Measurements from ENCODE around the gene RAP1GDS1. TPM values are rescaled to one million over a fixed set of nuclear protein-coding genes. Genes with fewer than 3 reads are reported as not detected.

Gene RAP1GDS1, protein sequence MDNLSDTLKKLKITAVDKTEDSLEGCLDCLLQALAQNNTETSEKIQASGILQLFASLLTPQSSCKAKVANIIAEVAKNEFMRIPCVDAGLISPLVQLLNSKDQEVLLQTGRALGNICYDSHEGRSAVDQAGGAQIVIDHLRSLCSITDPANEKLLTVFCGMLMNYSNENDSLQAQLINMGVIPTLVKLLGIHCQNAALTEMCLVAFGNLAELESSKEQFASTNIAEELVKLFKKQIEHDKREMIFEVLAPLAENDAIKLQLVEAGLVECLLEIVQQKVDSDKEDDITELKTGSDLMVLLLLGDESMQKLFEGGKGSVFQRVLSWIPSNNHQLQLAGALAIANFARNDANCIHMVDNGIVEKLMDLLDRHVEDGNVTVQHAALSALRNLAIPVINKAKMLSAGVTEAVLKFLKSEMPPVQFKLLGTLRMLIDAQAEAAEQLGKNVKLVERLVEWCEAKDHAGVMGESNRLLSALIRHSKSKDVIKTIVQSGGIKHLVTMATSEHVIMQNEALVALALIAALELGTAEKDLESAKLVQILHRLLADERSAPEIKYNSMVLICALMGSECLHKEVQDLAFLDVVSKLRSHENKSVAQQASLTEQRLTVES
- 15.6 and 18.6 TPM in 2 replicates for total RNA-seq (2014; rRNA removed; shearing (Covaris generic))

DNA sequence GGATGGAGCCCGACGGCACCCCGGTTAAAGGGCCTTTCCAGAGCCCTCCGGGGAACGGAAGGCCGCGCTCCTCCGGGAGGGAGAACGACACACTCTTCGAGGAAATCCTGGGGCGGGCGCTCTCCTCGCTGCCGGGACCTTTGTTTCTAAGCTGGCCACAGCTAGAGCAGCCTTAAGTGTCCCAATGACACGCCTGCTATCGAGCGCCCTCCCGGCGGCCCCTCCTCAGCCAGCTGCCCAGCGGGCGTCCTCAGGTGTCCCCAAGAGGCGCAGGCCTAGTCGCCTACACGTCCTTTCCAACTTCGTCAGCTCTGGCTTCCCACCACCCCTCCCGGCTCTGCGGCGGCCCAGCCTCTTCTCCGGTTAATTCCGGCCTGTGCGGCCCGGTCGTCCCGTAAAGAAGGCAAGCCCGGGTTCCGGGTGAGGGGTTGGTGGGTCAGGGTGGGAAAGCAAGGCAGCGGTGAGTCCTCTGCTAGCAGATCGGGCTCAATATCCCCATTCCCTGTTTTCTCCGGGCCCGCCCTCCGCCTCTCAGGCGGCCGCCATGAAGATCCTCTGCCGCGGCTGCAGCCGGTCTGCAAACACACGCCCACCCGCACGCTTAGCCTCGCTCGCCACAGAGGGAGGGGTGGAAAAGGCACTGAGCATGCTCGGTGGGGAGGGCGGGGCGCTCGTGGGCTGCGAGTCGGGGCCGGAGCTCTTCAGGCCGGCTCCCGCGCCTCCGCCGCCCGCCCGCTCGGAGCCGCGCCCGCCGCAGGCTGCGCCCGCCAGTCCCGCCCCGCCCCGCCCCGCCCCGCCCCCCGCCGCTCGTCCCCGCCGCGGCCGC, at the start of gene RAP1GDS1:
Gene RAP1GDS1 (plus strand): TSS at position 806 of the 826 bp plus-strand sequence. CDS start 182 bp downstream, outside the sequence.
- DNase-seq (ENCODE audit: low spot score), result peak; percentile 93

DNA sequence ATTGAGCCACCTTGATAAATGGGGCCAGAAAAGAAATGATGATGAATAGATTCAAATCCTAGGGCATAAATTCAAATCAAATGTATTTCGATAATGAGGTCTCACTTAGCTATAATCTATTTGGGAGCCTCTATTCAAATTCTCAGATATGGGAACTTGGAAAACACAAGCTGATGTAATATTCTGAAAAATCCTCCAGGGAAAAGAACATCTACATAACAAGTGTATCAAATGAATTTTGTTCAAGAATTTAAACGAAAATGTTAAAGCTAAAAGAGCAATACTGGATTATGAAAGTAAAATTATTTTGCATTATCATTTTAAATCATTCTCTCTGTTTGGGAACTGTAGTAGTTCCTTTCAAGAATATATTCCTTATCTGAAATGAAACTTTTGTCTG, 38.9 kb upstream of the RAP1GDS1 start:
- DNase-seq (ENCODE audit: low spot score), result no peak

DNA sequence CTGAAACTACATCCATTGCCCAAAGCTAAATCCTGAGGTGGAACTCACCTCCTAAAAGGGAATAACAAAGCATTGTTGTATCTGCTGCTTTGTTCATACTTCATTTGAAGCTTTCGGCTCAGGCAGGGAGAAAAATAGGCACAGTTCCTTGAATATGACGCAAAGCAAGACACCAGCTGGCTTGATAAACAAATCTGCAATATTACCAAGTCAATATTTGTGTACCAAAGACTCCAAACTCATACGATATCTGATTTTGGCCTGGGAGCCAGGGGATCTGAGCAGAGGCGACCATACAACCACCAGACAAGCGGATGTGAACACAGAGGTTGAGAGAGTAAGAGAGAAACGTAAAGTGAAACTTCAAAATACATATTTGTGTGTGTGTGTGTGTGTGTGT, 34.8 kb upstream of the RAP1GDS1 start:
- no peak for DNase-seq (ENCODE audit: low spot score)

DNA sequence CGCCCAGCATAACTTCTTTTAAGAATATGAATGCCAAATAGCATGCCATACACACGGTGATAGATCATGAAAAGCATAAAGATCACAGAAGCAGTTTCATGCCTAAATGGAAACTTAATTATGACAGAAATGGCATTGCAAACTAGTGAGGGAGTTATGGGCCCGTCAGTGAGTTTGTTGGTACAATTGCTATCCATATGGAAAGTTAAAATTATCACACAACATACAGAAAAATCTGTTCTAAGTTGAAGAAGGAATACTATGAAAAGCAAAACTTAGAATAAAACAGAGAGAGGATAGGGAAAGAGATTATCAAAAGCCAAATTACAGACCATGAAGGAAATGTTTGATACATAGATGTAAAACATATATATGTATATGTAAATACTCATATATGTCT, 30.2 kb upstream of the RAP1GDS1 start:
- no peak for DNase-seq (ENCODE audit: low spot score)

DNA sequence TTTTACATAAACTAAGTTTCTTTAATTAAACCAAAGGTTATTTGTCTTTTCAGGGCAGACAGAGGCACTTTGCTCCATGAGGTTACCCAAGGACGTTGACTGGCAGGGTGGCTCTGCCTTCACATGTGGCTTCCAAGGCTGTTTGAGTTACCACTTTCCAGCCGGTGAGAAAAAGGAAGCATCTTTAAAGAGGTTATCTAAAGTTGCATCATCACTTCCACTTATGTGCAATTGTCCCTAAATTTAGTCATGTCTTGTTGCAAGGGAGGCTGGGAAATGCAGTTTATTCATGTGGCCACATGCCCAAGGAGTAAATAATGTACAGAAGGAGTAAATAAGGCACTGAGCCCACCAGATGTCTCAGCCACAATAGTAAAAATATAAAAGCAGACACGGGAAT, 29.0 kb upstream of the RAP1GDS1 start:
- no peak for DNase-seq (ENCODE audit: low spot score)

DNA sequence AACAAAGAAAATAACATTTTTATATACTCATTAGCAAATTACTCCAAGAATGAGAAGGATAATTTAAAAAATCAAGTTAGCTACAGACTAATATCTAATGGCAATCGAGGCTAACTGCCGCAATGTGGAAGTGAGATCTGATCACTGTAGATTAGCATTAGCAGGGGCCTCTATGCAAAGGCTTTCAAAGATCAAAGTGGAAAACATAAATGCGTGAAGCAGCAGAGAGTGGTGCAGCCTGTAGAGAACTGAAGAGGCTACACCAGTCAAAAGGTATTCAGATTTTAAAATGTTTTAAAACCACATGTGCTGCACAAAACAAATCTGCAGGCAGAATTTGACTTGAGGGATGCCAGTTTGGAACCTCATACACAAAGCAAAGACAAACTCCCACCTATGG, 24.0 kb upstream of the RAP1GDS1 start:
- no peak for DNase-seq (ENCODE audit: low spot score)

DNA sequence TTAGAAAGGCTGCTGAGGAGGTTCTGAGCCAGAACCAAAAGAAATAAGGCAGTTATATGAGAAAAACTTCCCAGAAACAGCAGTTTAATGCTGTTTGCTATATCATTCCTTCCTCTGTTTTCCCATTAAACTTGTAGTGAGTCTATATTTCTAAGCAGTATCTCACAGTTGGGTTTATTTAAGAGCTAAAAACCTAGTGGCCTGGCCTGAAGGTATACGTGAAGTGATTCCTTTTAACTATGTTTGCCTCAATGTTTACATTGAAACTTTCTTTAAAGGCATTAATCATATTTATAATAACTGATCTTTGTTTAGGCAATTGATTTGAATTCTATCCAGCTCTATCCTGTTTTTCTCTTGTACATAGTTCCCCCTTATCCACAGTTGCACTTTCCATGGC, 19.1 kb upstream of the RAP1GDS1 start:
- no peak for DNase-seq (ENCODE audit: low spot score)

DNA sequence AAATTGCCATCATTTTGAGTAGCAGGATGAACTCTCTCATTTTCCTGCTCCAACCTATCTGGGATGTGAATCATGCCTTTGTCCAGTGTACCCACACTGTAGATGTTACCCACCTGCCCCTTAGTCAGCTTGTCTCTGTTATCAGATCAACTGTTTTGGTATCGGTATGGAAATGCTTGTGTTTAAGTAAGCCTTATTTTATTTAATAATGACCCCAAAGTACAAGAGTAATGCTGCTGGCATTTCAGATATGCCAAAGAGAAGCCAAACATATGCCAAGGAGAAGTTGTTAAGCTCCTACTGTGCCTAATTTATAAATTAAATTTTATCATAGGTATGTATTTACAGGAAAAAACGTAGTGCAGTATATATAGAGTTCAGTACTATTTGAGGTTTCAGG, 18.6 kb upstream of the RAP1GDS1 start:
- no peak for DNase-seq (ENCODE audit: low spot score)

DNA sequence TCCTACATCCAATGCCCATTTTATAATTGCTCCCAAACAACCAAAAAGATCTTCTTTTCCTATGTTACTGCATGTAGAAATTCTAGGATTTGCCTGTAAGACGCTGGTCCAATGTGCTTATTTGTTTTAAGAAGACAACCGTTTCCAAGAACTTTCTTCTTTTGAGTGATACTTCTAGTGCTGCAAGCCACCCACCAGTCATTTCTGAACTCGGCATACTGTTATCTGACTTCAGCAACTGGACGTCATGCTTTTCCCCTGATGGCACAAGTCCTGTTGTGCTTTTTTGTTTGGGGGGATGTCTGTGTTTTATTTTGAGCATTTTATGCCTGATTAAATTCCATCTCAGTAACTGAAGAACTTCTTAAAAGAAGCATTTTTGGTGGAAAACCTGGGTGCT, 16.0 kb upstream of the RAP1GDS1 start:
- no peak for DNase-seq (ENCODE audit: low spot score)

DNA sequence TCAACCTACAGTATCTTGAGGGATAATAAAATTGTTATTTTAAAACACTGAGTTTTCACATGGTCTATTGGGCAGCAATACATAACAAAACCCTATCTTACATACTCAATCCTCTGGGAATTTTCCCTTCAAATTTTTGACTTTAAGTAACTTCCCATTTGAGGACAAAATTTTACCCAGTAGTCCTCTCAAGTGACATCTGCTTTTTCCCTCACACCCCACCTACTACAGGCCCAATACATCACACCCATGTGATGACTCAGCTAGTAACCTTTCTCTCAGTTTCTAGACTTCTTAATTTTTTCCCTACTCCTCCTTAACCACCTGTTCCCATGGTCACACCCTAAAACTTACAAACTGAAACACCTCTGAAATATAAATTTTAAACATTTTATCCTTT, 12.2 kb upstream of the RAP1GDS1 start:
- no peak for DNase-seq (ENCODE audit: low spot score)

DNA sequence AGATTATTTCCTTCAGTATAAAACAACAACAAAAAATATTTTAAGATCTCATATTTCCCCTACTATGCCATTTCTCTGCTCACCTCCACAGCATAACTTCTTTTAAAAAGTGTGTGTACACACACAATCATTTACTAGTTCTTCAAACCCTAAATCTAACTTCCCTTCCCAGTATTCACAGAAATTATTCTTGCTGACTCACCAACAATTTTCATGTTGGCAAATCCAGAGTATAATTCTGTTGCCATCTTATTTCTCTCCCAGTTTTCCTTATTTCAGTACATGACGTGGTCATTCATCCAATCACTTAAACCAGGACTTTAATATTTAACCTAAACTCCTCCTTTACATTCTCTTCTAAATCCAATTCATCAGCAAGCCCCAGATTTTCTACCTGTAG, 11.4 kb upstream of the RAP1GDS1 start:
- DNase-seq (ENCODE audit: low spot score), result no peak

DNA sequence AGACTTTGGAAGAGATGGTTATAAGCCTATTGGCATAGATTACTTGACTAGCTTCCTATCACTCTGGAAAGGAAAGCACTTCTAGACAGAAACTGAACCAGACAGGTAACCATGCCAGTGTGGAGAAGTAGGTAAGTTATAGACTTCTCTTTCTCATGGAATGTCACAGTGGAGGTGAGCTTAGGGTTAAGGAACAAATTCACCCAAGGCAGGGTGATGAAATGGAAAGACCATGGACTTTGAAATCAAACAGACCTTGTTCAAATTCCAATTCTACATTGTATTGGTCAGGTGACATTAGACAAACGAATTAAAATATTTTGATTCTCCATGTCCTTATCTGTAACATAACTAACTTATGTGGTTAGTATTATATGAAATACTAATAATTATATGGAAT, 7.7 kb upstream of the RAP1GDS1 start:
- DNase-seq (ENCODE audit: low spot score), result no peak

DNA sequence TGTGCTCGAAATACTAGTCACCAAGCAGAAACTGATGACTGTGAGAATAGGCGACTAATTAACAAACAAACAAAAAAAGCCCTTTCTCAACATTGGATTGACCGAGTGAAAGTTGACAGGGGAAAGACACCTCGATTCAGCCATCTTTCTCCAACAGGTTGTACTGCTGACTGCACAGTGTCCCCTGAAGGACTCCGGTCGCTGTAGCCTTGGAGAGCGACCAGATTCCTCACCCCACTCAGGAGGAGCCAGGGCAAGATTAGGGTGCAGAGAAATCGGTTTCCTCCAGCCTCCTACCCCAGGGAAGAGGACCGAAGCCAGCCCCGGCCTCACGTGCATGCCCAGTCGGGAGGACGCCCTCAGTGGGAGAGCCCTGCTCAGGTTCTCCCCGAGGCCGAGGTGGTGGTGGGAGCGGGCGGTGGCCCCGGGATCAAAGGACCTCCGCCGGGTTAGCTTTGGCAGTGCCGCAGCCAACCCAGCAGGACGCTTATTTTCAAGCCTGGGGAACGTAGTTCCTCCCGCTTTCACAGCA, 1.1 kb upstream of the RAP1GDS1 start:
- DNase-seq (ENCODE audit: low spot score), result peak; percentile 45

DNA sequence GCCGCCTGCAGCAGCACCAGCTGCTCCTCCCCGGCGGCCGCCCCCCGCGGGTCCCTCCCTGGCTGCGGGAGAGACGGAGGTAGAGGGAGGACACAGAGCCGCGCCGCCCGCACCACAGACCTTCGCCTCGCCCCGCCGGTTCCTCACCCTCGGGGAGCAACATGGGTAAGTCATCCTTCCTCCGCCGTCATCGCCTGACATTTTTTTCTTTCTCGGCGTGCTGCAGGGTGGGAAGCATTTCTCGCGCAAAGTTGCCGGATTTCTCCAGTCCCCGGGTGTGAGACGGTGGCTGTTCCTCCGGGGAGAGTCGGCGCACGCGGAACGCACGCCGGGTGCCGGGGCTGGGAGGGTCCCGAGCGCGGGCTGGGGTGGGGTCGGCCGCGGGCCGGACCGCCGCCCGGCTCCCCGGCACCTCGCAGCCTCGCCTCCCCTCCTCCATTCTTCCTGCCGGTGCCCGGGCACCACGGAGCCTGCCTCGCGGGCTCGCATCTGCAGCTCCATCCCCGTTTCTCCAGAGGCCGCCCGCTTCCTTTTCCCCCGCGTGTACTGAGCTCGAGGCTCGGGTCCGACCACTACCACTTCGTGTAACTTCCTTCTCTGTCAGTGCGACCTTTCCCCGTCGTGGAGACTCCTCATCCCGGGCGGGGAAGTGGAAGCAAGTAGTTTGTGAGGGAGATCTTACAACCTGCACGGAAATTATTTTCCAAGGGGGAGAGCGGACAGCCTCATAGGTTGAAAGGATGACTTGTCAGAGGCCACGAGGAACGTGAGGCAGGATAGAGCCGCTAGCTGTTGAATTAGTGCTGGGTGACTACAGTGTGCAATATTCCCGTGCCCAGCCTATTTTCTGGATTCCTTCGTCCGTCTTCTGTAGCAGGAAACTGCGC, 464 bp downstream of the RAP1GDS1 start:
- DNase-seq (ENCODE audit: low spot score), result peak; percentile 63

DNA sequence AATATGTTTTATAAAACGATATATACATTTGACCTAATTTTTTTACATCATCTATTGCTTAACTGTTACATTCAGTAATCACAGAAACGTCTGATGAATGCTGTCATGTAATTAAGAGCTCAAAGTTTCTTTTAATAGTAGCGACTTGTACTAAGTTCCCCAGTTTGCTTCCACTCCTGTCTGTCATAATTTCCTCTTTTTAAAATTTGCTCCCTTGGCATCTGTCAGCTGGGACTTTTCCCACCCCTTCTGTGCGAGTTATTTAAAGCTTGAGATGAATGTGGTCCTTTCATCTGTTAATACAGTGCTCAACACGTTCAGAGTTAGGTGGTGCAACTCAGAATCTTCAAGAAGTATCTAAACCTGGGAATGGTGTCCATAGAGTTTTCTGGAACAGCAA, 1.2 kb downstream of the RAP1GDS1 start:
- DNase-seq (ENCODE audit: low spot score), result peak; percentile 25

DNA sequence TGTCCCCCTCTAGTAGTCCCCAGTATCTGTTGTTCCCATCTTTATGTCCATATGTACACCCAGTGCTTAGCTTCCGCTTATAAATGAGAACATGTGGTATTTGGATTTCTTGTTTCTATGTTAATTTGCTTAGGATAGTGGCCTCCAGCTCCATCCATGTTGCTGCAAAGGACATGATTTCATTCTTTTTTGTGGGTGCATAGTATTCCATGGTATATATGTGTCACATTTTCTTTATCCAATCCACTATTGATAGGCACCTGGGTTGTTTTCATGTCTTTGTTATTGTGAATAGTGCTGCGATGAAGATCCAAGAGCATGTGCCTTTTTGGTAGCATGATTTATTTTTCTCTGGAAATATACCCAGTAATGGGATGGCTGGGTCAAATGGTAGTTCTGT, 6.3 kb downstream of the RAP1GDS1 start:
- DNase-seq (ENCODE audit: low spot score), result no peak

DNA sequence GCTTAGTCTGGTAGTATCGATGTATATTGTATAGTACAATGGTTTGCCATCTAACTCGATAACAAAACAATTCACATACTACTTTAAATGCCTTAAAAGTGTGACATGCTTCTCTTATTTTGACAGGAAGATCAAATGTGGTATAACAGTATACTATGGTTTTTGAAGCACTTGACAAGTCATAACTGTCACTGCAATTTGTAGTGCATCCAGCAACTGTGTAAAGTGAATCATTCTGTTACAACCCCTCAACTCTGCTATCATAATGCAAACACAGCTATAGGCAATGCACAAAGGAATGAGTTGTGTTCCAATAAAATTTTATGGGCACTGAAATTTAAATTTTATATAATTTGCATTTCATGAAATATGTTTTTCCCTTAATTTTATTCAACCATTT, 14.0 kb downstream of the RAP1GDS1 start:
- no peak for DNase-seq (ENCODE audit: low spot score)

DNA sequence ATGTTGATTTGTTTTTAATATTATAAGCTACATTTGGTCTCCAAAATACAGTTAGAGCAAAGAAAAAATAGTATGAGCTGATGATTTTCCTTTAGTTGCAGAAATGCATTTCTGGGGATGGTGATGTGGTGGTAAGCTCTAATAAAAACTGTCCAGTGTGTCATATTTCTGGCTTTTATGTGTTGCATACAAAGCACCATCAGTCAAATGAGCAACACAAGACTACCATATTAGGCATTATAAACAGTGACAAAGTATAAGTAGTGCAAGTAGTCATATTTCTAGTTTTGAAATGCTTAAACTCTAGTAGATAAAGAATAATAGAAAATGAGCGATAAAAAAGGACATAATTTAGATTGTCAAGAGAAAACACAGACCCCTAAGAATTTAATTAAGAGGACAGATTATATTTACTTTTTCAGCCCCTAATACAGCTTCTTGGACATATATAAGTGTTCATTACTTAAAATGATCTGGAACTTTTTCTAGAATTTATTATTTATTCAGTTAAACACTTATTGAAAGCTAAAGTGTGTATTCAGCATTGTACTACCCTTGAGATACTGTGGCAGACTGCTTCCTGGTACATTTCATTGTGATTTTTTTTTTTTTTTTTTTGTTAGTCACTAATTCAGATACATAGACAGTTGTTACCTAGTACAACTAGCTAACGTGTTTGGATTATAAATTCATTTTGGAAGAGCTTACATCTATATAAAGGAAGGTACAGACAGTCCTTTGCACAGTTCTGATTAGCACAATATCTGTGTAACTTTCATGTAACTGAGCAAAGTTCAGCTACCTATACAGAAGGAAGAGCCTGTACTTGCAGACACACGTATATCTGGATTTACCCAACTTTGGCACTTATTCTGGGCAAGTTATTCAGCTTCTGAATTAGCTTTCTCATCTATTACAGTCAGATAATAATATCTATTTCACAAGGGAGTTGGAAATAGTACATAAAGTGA, 22.3 kb downstream of the RAP1GDS1 start:
- DNase-seq (ENCODE audit: low spot score), result no peak

DNA sequence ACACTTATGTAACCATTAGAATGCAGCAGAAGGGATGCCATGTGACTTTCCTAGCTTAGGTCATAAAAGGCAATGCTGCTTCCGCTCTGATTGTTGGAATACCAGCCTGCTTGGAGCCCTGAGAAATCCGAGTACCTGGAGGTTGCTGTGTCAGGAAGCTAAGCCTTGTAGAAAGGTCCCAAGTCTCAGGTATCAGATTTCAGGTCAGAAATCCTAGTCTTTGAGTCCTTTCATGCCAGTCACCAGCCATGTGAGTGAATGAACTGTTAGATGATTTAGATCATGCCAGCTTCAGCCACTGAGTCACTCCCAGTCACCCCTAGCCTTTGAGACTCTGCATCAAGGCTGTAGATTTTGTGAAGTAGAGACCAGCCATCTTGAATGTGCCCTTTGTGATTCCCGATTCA, 23.5 kb downstream of the RAP1GDS1 start:
- no peak for DNase-seq (ENCODE audit: low spot score)

DNA sequence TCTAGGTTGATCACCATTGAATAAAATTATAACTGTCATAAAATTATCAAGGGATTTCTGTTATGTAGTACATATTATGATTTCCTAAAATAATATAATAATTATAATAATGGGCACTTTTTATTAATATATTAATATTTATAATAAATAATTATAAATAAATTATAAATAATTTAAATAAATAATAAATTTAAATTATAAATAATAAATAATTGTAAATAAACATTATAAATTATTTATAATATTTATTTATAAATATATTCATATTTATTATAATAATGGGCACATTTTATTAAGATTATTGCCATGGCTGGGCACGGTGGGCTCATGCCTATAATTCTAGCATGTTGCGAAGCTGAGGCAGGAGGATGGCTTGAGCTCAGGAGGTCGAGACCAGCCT, 24.5 kb downstream of the RAP1GDS1 start:
- DNase-seq (ENCODE audit: low spot score), result no peak
